ENCODE results near the gene ST8SIA2. TPM values are rescaled to one million over a fixed set of nuclear protein-coding genes. Genes with fewer than 3 reads are reported as not detected.

ST8SIA2 gene
- polyA plus RNA-seq, 1 experiment, result not detected

- CTCF ChIA-PET, result no interaction called here
- no peak for TF ChIP-seq CTCF (IDR thresholded peaks at IDR 0.05; ENCODE audit: insufficient read depth, low read depth, low read length)
- DNase-seq (ENCODE audit: low read depth), result no peak
- POLR2A ChIA-PET, result no interaction called here
- Histone ChIP-seq H3K36me3 (ENCODE audit: control insufficient read depth, insufficient read depth, low read length) (no peaks in the 10 kb centered on the region), H3K27me3 (ENCODE audit: control insufficient read depth, insufficient read depth, low read length) (no peaks in the 10 kb centered on the region), H3K4me3 (ENCODE audit: low read depth, low read length) (no peak overlapping the region)
Observed at GRCh38 chr15:92505611-92506010, 111.9 kb downstream of the ST8SIA2 start.

- TF ChIP-seq CTCF (IDR thresholded peaks at IDR 0.05; ENCODE audit: insufficient read depth, low read depth, low read length), result no peak
- DNase-seq (ENCODE audit: low read depth), result no peak
- H3K27me3 ChIP-seq (ENCODE audit: control insufficient read depth, insufficient read depth, low read length), result no peaks in the 10 kb centered on the region
- H3K4me3 ChIP-seq (ENCODE audit: low read depth, low read length), result no peak overlapping the region
- ChIA-PET CTCF (no interaction called here), POLR2A (no interaction called here)
- H3K36me3 ChIP-seq (ENCODE audit: control insufficient read depth, insufficient read depth, low read length), result no peaks in the 10 kb centered on the region
Observed at GRCh38 chr15:92506506-92506905, 112.8 kb downstream of the ST8SIA2 start.

DNA sequence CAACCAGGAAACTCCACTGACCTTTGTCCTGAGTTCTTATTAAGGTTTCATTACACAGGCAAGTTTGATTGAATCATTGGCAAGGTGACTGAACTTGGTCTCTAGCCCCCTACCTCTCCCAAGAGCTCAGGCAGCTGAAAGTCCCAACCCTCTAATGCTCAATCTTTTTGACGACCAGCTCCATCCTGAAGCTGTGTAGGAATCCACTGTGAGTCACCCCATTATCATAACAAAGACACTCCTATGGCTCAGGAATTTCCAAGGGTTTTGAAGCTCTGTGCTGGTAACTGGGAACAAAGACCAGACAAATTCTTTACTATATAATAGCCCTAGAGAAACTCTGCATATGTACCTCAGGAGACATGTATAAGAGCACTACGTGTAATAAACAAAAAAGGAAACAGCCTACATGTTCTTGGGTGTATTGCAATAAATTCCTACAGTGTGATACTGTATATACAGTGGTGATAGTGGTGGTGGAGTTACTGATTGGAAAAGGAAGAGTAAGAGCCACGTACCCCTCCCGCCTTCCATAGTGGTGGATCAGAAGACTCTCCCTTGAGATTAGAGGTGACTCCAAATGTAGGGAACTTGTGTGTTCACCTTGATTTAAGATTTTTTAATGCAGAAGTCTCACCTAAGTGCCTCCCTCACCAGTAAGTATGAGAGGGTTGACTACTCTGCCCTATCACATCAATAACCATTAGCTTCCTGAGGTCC is 116.6 kb downstream of the ST8SIA2 start:
- no peak for DNase-seq (ENCODE audit: low read depth)
- H3K4me3 ChIP-seq (ENCODE audit: low read depth, low read length), result no peak overlapping the region
- H3K36me3 ChIP-seq (ENCODE audit: control insufficient read depth, insufficient read depth, low read length), result no peaks in the 10 kb centered on the region
- CTCF ChIA-PET, result no interaction called here
- POLR2A ChIA-PET, result no interaction called here
- no peaks in the 10 kb centered on the region for H3K27me3 ChIP-seq (ENCODE audit: control insufficient read depth, insufficient read depth, low read length)
- no peak for TF ChIP-seq CTCF (IDR thresholded peaks at IDR 0.05; ENCODE audit: insufficient read depth, low read depth, low read length)

Small RNAs within 50 kb of the gene (small RNA-seq; reads per million reads assigned to genes)
- not detected for gene RF01233 (ENCODE audit: insufficient read length, low read depth, low replicate concordance)
